Measurements from ENCODE around the gene CPPED1. TPM values are rescaled to one million over a fixed set of nuclear protein-coding genes. Genes with fewer than 3 reads are reported as not detected.

Gene CPPED1
- total RNA-seq, 2 experiments from 2014 or later, result 6.4 to 6.5 TPM

DNA sequence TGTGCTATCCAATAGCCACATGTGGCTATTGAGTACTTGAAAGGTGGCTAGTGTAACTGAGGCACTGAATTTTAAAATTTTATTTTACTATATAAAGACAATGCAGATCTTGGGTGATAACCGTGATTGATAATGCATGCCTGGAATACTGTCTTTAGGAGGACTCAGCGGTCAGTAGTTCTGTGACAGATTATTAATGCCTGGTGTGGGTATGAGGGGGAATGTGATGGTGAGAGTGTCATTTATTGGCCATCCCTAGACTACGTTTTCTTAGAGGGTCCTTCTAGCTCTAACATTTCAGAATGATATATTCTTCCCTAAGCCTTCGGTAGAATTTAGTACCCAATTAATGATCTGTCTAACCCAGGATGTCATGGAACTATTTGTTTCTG lies 157.6 kb downstream of the CPPED1 start:
- no peaks in the 10 kb centered on the region for H3K36me3 Mint-ChIP-seq (ENCODE audit: low read depth)
- intact Hi-C loops (cut with micrococcal nuclease), result loop anchor here (1.0 to 2.0 kb wide), 2 partner anchors 33 to 110 kb away; no protein-coding TSS in a partner anchor
- H3K4me3 Mint-ChIP-seq, result no peak overlapping the region
- H3K27me3 Mint-ChIP-seq (ENCODE audit: low read depth), result no peaks in the 10 kb centered on the region
- CTCF ChIA-PET, result interaction anchor here (1.2 kb wide), 1 partner anchor 551 kb away, joined by 3 read pairs; no protein-coding TSS in a partner anchor
- H3K9me3 Mint-ChIP-seq, result peaks cover 10% of the 10 kb centered on the region
- no peak for DNase-seq
- H3K27ac Mint-ChIP-seq, result peak overlapping the region; percentile 85
- H3K4me1 Mint-ChIP-seq (ENCODE audit: low read depth), result peaks cover 18% of the 10 kb centered on the region

DNA sequence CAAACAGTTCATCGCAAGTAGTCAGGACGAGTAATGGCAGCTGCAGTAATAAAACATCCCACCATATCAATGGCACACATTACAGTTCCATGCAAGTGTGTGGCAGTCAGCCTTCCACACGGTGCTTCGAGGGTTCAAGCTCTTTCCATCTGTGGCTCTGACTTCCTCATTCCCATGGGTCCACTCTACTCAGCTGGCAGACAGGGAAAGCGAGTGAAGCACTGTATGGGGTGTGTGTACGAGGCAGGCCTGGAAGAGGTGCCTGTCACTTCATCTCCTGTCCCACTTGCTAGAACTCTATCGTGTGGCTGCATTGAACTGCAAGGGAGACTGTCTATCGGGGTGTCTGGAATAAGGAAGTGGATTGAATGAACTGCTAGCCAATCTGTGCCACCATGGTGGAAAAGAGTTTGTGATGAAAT lies 160.6 kb downstream of the CPPED1 start:
- no peak overlapping the region for H3K4me3 Mint-ChIP-seq
- CTCF ChIA-PET, result no interaction called here
- no peaks in the 10 kb centered on the region for H3K36me3 Mint-ChIP-seq (ENCODE audit: low read depth)
- no peak overlapping the region for H3K27ac Mint-ChIP-seq
- H3K27me3 Mint-ChIP-seq (ENCODE audit: low read depth), result no peaks in the 10 kb centered on the region
- intact Hi-C loops (cut with micrococcal nuclease), result no loop called here
- no peak for DNase-seq
- peaks cover 18% of the 10 kb centered on the region for H3K4me1 Mint-ChIP-seq (ENCODE audit: low read depth)
- peaks cover 10% of the 10 kb centered on the region for H3K9me3 Mint-ChIP-seq

DNA sequence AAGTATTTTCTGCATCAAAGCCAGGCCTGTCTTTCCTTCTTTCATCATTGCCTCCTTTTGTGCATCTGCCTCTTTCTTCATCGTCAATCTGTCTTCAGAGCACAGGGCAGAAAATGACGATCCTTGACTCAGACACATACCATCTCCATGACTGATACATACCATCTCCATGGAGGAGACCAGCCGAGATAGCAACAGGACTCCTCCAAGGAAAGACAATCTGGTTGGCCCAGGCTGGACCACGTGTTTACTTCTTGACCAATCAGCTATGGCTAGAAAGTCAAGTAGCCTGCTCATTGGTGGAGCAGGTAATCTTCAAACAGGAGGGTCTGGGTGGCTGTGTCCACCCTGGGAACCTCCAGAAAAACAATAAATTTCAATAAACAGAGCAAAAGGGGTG lies 164.6 kb downstream of the CPPED1 start:
- Mint-ChIP-seq H3K4me1 (ENCODE audit: low read depth) (no peaks in the 10 kb centered on the region), H3K4me3 (no peak overlapping the region), H3K27me3 (ENCODE audit: low read depth) (no peaks in the 10 kb centered on the region), H3K36me3 (ENCODE audit: low read depth) (no peaks in the 10 kb centered on the region), H3K27ac (no peak overlapping the region), H3K9me3 (peaks cover 6% of the 10 kb centered on the region)
- CTCF ChIA-PET, result no interaction called here
- no peak for DNase-seq
- intact Hi-C loops (cut with micrococcal nuclease), result no loop called here

DNA sequence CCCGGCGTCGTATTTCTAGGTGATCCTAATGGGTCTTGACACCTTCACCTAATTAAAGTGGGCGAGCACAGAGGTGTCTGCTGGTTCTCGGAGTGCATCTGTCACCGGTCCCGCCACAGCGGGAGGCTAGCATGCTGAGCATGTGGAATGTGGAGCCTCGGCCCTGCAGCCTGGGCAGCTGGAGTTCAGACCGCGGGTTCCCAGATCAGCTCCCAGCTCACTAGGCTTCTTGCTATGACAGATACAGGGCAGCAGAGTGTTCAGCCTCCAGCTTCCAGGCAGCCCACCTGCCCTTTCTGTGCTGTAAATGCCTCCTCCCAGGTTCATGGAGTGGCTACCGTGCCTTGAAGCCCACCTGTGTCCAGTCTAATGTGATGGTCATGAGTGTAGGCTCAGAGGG lies 166.7 kb downstream of the CPPED1 start:
- H3K36me3 Mint-ChIP-seq (ENCODE audit: low read depth), result no peaks in the 10 kb centered on the region
- DNase-seq, result no peak
- CTCF ChIA-PET, result no interaction called here
- no peak overlapping the region for H3K4me3 Mint-ChIP-seq
- H3K27ac Mint-ChIP-seq, result no peak overlapping the region
- intact Hi-C loops (cut with micrococcal nuclease), result no loop called here
- no peaks in the 10 kb centered on the region for H3K9me3 Mint-ChIP-seq
- no peaks in the 10 kb centered on the region for H3K27me3 Mint-ChIP-seq (ENCODE audit: low read depth)
- no peaks in the 10 kb centered on the region for H3K4me1 Mint-ChIP-seq (ENCODE audit: low read depth)

DNA sequence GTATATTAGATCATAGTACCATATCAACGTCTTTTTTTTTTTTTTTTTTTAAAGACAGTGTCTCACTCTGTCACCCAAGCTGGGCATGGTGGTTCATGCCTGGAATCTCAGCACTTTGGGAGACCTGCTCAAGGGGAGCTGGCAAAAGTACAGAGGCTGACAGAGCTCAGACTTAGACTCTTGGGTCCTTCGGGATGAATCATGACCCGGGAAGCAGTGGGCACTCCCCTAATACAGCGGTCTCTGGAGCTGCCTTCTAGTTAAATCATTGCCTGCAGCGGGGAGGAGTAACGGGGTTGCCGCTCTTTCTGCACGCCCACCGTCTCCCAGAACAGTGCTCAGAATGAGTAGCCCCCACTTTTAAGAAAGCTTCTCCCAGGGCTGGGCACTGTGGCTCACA lies 174.4 kb downstream of the CPPED1 start:
- H3K4me1 Mint-ChIP-seq (ENCODE audit: low read depth), result no peaks in the 10 kb centered on the region
- CTCF ChIA-PET, result no interaction called here
- H3K27ac Mint-ChIP-seq, result no peak overlapping the region
- no peaks in the 10 kb centered on the region for H3K27me3 Mint-ChIP-seq (ENCODE audit: low read depth)
- H3K4me3 Mint-ChIP-seq, result no peak overlapping the region
- H3K9me3 Mint-ChIP-seq, result no peaks in the 10 kb centered on the region
- intact Hi-C loops (cut with micrococcal nuclease), result no loop called here
- H3K36me3 Mint-ChIP-seq (ENCODE audit: low read depth), result no peaks in the 10 kb centered on the region
- no peak for DNase-seq

DNA sequence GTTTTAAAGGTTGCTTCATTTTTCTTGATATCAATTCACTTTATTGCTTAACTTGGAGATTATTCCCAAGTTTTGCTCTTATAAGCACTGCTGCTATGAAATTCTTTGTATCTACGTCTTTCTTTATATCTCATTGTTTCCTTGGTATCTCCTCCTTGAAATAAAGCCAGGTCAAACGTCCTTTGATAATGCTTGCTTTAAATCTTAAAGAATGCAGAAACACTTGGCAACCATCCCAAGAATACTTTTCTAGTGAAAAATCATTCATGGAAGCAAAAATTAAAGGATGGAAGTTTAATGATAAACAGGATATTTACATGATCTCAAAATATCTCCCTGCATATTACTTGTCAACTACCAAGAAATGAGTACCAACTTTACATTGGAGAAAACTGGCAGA lies 175.2 kb downstream of the CPPED1 start:
- H3K4me3 Mint-ChIP-seq, result no peak overlapping the region
- no peaks in the 10 kb centered on the region for H3K27me3 Mint-ChIP-seq (ENCODE audit: low read depth)
- intact Hi-C loops (cut with micrococcal nuclease), result no loop called here
- CTCF ChIA-PET, result no interaction called here
- H3K9me3 Mint-ChIP-seq, result no peaks in the 10 kb centered on the region
- DNase-seq, result no peak
- no peak overlapping the region for H3K27ac Mint-ChIP-seq
- no peaks in the 10 kb centered on the region for H3K4me1 Mint-ChIP-seq (ENCODE audit: low read depth)
- no peaks in the 10 kb centered on the region for H3K36me3 Mint-ChIP-seq (ENCODE audit: low read depth)

DNA sequence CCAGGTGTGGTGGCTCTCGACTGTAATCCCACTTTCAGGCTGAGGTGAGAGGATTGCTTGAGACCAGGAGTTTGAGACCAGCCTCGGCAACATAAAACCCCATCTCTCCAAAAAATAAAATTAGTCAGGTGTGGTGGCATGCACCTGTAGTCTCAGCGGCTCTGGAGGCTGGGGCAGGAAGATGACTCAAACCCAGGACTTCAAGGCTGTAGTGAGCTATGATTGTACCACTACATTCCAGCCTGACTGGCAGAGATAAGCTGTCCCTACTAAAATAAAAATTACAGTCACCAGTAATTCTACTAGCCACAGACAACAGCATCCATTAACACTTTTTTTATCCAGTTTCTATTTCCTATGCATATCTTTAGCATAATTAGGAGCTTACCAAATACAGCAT lies 176.3 kb downstream of the CPPED1 start:
- Mint-ChIP-seq H3K27me3 (ENCODE audit: low read depth) (no peaks in the 10 kb centered on the region), H3K27ac (no peak overlapping the region), H3K36me3 (ENCODE audit: low read depth) (no peaks in the 10 kb centered on the region), H3K4me1 (ENCODE audit: low read depth) (no peaks in the 10 kb centered on the region), H3K4me3 (no peak overlapping the region), H3K9me3 (no peaks in the 10 kb centered on the region)
- intact Hi-C loops (cut with micrococcal nuclease), result no loop called here
- no peak for DNase-seq
- CTCF ChIA-PET, result no interaction called here

DNA sequence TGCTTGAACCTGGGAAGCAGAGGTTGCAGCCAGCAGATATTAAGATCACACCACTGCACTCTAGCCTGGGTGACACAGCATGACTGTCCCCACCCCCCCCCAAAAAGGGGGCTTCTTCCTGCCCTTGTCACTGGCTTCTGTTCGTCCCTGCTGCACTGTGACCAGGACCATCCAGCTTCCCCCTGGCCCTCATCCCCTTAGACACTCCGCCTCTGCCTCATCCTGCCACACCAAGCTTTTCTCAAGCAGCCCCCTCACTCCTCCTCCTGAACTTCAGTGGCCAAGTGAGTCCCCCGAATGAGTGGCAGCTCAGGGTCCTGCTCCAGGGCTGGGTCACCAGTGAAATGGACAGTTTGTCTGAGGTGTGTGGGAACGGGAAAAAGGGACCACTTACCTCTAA lies 177.3 kb downstream of the CPPED1 start:
- DNase-seq, result no peak
- Mint-ChIP-seq H3K27ac (no peak overlapping the region), H3K4me3 (no peak overlapping the region), H3K27me3 (ENCODE audit: low read depth) (no peaks in the 10 kb centered on the region), H3K4me1 (ENCODE audit: low read depth) (no peaks in the 10 kb centered on the region), H3K36me3 (ENCODE audit: low read depth) (no peaks in the 10 kb centered on the region), H3K9me3 (no peaks in the 10 kb centered on the region)
- intact Hi-C loops (cut with micrococcal nuclease), result no loop called here
- CTCF ChIA-PET, result no interaction called here

DNA sequence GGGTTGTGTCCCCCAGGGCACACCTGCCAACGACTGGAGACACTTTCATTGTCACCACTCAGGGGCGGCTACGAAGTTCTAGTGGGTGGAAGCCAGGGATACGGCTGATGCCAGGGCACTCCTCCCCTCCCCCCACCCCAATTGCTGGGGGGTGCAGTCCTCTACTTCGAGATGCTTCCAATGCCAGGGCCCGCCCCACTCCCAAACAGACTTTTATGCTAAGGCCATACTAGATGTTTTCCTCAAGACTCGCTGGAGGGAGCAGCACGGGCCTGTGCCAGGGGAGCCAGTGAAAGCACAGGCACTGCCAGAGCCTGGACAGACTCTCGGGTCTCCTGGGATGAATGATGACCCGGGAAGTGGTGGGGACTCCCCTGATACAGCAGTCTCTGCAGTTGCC lies 178.0 kb downstream of the CPPED1 start:
- no peak for DNase-seq
- intact Hi-C loops (cut with micrococcal nuclease), result no loop called here
- no peak overlapping the region for H3K27ac Mint-ChIP-seq
- H3K4me1 Mint-ChIP-seq (ENCODE audit: low read depth), result no peaks in the 10 kb centered on the region
- no peaks in the 10 kb centered on the region for H3K27me3 Mint-ChIP-seq (ENCODE audit: low read depth)
- no peaks in the 10 kb centered on the region for H3K9me3 Mint-ChIP-seq
- H3K4me3 Mint-ChIP-seq, result no peak overlapping the region
- CTCF ChIA-PET, result no interaction called here
- H3K36me3 Mint-ChIP-seq (ENCODE audit: low read depth), result no peaks in the 10 kb centered on the region

DNA sequence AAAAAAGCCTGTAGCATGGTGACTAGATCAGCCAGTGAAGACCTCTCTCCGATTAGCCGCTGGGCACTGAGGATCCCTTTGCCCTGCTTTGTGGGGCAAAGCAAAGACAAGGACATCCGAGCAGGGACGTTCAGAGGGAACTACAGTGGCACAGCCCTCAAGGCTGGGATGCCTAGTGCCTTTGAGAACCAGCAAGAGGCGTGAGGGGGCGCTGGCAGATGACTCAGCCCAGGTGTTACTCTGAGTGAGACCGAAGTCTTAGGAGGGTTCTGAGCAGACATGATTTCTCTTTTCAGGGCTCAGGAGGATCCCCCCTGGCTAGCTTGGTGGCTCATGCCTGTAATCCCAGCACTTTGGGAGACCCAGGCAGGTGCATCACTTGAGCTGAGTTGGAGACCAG lies 178.6 kb downstream of the CPPED1 start:
- H3K4me1 Mint-ChIP-seq (ENCODE audit: low read depth), result no peaks in the 10 kb centered on the region
- no peak for DNase-seq
- H3K4me3 Mint-ChIP-seq, result no peak overlapping the region
- no peak overlapping the region for H3K27ac Mint-ChIP-seq
- no peaks in the 10 kb centered on the region for H3K9me3 Mint-ChIP-seq
- CTCF ChIA-PET, result no interaction called here
- intact Hi-C loops (cut with micrococcal nuclease), result no loop called here
- no peaks in the 10 kb centered on the region for H3K36me3 Mint-ChIP-seq (ENCODE audit: low read depth)
- no peaks in the 10 kb centered on the region for H3K27me3 Mint-ChIP-seq (ENCODE audit: low read depth)

DNA sequence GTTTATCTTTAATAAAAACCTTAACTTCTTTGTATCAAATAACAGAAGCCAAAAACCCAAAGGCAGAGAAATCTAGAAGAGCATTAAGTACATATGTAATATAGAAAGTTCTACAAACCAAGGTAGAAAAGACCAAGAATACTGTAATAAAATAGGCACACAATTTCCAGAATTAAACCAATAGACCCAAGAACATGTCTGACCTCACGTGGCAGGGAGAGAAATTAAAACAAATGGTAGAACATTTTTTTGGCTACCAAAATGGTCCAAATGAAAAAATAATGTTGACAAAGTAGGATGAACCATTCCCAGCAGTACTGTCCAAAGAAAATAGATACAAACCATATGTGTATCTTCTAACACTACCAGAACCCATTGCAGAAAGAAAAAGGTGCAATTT lies 183.5 kb downstream of the CPPED1 start:
- peaks cover 10% of the 10 kb centered on the region for H3K4me1 Mint-ChIP-seq (ENCODE audit: low read depth)
- CTCF ChIA-PET, result interaction anchor here (0.6 kb wide), 2 partner anchors 165 to 197 kb away, joined by 3 to 6 read pairs; no protein-coding TSS in a partner anchor
- no peaks in the 10 kb centered on the region for H3K27me3 Mint-ChIP-seq (ENCODE audit: low read depth)
- intact Hi-C loops (cut with micrococcal nuclease), result no loop called here
- no peak overlapping the region for H3K4me3 Mint-ChIP-seq
- H3K27ac Mint-ChIP-seq, result no peak overlapping the region
- H3K9me3 Mint-ChIP-seq, result no peaks in the 10 kb centered on the region
- no peaks in the 10 kb centered on the region for H3K36me3 Mint-ChIP-seq (ENCODE audit: low read depth)
- DNase-seq, result no peak

DNA sequence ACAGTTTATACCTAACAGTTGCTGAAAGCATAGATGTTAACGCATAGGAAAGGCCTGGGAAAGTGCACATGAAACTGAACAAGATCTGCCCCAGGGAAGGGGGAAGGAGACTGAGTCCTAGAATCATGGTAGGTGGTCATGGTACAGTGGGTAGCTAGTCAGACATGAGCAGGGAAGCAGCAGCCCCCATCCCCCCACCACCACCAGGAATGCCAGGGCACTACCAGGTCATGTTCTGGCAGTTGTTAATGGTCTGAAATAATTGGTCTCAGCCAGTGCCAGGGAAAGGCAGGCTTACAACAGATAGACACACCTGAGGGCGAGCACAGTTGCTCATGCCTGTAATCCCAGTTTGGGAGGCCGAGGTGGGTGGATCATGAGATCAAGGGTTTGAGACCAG lies 185.2 kb downstream of the CPPED1 start:
- CTCF ChIA-PET, result interaction anchor here (0.7 kb wide), 1 partner anchor 534 kb away, joined by 3 read pairs; no protein-coding TSS in a partner anchor
- H3K27ac Mint-ChIP-seq, result no peak overlapping the region

DNA sequence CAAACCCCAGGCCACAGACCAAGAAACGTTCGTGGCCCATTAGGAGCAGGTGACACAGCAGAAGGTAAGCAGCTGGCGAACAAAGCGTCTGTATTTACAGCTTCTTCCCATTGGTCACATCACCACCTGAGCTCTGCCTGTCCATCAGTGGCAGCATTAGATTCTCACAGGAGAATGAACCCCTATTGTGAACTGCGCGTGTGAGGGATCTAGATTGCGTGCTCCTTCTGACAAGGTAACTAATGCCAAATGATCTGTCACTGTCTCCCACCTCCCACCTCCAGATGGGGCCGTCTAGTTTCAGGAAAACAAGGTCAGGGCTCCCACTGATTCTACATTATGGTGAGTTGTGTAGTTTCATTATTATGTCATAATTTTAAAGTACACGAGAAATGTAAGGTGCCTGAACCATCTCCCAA lies 186.3 kb downstream of the CPPED1 start:
- Mint-ChIP-seq H3K4me1 (ENCODE audit: low read depth) (peaks cover 27% of the 10 kb centered on the region), H3K27me3 (ENCODE audit: low read depth) (peaks cover 11% of the 10 kb centered on the region), H3K36me3 (ENCODE audit: low read depth) (no peaks in the 10 kb centered on the region), H3K9me3 (no peaks in the 10 kb centered on the region), H3K4me3 (no peak overlapping the region), H3K27ac (no peak overlapping the region)
- peak; percentile 9 for DNase-seq
- CTCF ChIA-PET, result interaction anchor here (0.9 to 1.2 kb wide), 3 partner anchors 26 to 276 kb away, joined by 3 to 4 read pairs (median 3); no protein-coding TSS in a partner anchor
- intact Hi-C loops (cut with micrococcal nuclease), result no loop called here

More for the DNA sequence above, 185.2 kb downstream of the CPPED1 start:
- intact Hi-C loops (cut with micrococcal nuclease), result no loop called here
- H3K36me3 Mint-ChIP-seq (ENCODE audit: low read depth), result no peaks in the 10 kb centered on the region
- H3K27me3 Mint-ChIP-seq (ENCODE audit: low read depth), result peaks cover 4% of the 10 kb centered on the region
- no peak overlapping the region for H3K4me3 Mint-ChIP-seq
- H3K4me1 Mint-ChIP-seq (ENCODE audit: low read depth), result peaks cover 16% of the 10 kb centered on the region
- no peaks in the 10 kb centered on the region for H3K9me3 Mint-ChIP-seq
- no peak for DNase-seq
